GM21576 (cell line): ENCODE results near the gene OR5AC2.

Experiments used
- ATAC-seq: cut with Tn5 transposase; IDR thresholded peaks from one replicate; pipeline ENCODE4 v1.9.1; 2021; ENCODE audit warnings: mild to moderate bottlenecking, moderate library complexity; ENCODE audit not compliant: unreplicated experiment

Gene OR5AC2

DNA sequence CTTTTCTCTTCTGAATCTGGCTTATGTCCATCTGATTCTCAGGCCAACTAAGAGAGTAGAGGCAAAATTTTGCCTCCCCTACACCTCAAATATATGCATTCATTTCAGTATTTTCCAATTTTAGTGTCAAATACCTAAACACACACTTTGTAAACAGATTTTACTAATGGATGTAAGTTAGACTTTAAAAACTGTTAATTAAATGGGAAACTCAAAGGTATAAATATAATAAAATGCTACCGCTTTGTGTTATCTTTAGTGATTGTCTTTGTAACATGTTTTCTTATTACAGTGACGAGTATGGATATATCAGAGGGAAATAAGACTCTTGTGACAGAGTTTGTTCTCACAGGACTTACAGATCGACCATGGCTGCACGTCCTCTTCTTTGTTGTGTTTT, at the start of gene OR5AC2:
Gene OR5AC2, plus strand, starts transcription at position 301 of the 400 bp plus-strand sequence. Its CDS starts 0 bp downstream, at position 301.
- no peak for ATAC-seq

DNA sequence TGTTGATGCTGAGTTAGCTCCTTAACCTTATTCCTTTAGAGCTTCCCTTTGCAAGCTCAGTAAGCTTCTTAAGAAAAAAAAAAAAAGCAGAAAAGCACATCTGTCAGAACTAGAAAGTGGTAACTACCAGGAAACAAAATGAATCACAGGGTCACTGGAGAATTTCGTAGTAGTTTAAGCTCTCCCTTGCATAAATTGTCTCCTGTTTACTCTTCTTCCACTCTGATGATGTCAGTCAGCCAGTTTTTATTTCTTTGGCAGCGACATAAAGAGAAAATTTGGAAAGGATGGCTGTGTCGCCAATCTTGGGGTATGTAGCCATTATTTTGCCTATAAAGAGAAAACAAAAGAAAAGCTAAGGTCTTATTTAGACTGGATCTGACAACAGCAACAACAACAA, 48.7 kb upstream of the OR5AC2 start:
- no peak for ATAC-seq

DNA sequence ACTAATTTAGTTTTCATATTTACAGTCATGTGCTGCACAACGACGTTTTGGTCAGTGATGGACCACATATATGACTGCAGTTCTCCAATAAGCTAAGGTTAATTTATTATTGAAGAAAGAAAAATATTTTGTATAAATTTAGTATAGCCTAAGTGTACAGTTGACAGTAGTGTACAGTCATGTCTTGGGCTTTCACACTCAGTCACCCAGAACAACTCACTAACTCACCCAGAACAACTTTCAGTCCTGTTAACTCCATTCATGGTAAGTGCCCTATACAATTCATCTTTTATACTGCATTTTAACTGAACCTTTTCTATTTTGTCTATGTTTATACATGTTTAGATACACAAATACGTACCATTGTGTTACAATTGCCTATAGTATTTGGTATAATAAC, 48.1 kb upstream of the OR5AC2 start:
- no peak for ATAC-seq

- ATAC-seq, result peak; percentile 97
Observed at GRCh38 chr3:98039322-98040024, 47.5 kb upstream of the OR5AC2 start.

- no peak for ATAC-seq
Observed at GRCh38 chr3:98041350-98041749, 45.6 kb upstream of the OR5AC2 start.

DNA sequence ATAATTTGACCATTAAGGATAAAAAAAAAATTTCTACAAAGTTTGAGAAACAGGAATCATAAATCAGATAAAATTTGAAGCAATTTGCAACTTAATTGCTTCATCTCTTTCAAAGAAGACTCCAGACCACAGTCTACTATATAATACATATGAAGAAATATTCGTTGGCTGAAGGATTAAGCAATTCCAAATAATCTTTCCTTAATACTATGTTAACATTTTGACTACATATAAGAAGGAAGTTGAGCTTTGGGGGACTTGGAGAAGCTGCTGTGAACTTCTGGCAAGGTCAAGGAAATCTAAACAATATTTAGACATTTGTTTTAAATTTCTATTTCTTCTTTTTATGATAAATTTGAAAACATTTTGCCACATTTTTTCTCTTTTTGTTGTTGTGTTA, 38.4 kb upstream of the OR5AC2 start:
- ATAC-seq, result no peak

- no peak for ATAC-seq
Observed at GRCh38 chr3:98049271-98049670, 37.7 kb upstream of the OR5AC2 start.

- ATAC-seq, result no peak
Observed at GRCh38 chr3:98056035-98056434, 30.9 kb upstream of the OR5AC2 start.

GRCh38 chr3:98057631-98058030, 29.3 kb upstream of the OR5AC2 start:
- no peak for ATAC-seq

- no peak for ATAC-seq
Observed at GRCh38 chr3:98058244-98058960, 28.6 kb upstream of the OR5AC2 start.

DNA sequence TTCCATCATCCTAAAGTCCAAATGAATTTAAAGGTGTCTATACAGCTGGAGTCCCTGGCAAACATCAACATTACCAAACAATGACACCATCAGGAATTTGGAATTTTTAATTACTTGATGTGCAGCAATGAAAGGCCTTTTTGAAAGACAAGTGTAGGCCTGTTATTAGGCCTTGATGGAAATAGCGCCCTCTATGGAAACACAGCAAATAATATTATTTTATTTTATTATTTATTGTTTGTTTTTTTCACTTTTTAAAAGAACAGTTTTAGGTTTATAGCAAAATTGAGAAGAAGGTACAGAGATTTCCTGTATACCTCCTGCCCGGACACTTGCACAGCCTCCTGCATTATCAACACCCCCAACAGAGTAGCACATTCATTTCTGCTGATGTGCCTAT, 18.1 kb upstream of the OR5AC2 start:
- ATAC-seq, result no peak

DNA sequence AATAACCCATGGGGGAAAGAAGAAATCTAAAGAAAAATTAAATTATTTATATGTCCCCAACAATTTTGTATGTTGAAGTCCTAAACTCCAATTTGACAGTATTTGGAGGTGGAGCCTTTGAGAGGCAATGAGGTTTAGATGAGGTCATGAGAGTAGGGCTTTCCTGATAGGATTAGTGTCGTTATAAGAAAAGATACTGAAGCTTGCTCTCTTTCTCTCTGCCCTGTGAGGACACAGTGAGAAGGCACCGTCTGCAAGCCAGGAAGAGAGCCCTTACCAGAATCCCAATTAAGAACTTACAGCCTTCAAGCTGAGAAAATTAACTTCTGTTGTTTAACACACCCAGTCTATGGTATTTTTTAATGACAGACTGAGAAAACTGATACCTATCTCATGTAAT, 16.1 kb upstream of the OR5AC2 start:
- ATAC-seq, result no peak

GRCh38 chr3:98073486-98073885, 13.5 kb upstream of the OR5AC2 start:
- no peak for ATAC-seq

DNA sequence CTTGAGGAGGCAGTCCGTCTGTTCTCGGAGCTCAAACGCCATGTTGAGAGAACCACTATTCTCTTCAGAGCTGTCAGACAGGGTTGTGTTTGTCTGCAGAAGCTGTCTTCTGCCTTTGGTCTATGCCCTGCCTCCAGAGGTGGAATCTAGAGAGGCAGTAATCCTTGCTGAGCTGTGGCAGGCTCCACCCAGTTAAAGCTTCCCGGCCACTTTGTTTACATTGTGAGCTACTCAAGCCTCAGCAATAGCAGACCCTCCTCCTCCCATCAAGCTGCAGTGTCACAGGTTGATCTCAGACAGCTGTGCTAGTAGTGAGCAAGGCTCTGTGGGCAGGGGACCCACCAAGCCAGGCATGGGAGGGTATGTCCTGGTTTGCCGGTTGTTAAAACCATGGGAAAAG, 8.9 kb downstream of the OR5AC2 start:
- no peak for ATAC-seq

GRCh38 chr3:98099848-98100247, 12.9 kb downstream of the OR5AC2 start:
- no peak for ATAC-seq

DNA sequence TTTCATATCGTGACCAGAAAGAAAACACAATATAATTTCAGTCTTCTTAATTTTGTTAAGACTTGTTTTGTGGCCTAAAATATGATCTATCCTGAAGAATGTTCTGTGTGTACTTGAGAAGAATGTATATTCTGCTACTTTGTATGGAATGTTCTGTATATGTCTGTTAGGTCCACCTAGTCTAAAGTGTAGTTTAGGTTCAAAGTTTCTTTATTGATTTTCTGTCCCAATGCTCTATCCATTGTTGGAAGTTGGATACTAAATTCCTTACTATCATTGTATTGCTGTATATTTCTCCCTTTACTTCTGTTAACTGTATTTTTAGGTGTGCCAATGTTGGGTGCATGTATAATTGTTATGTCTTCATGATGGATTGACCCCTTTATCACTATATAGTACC, 21.2 kb downstream of the OR5AC2 start:
- no peak for ATAC-seq

GRCh38 chr3:98109807-98110549, 23.0 kb downstream of the OR5AC2 start:
- no peak for ATAC-seq

DNA sequence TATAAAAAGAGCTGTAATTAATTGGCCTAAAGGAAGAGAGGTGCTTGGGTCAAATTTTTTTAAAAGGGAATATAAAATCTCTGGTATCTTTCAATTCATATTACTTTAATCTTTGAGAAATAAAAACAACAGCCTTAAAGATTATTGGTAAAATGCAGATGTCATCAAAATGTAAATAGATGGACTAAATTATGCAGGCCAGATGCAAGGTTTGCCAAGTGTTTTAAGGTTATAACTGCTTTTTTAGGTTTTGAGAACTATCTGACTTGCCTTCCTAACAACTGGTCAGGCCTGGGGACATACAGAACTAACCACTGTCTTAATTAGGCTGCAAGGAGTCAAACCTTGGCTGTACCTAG, 23.6 kb downstream of the OR5AC2 start:
- no peak for ATAC-seq

GRCh38 chr3:98114264-98114663, 27.3 kb downstream of the OR5AC2 start:
- ATAC-seq, result no peak

DNA sequence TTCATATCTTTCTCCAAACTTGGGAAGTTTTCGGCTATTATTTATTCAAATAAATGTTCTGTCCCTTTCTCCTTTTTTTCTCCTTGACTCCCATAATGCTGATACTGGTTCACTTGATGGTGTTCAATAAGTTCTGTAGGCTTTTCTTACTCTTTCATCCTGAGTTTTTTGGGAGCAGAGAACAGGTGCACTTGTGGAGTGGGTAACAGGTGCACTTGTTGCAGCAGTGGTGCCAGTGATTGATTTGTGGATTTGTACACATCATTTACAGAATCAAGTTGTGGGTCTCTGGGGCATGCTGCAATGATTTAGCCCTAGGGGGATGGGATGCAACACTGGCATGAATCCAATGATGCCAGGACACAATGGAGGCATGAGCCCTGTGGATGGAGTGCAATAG, 28.7 kb downstream of the OR5AC2 start:
- ATAC-seq, result no peak

DNA sequence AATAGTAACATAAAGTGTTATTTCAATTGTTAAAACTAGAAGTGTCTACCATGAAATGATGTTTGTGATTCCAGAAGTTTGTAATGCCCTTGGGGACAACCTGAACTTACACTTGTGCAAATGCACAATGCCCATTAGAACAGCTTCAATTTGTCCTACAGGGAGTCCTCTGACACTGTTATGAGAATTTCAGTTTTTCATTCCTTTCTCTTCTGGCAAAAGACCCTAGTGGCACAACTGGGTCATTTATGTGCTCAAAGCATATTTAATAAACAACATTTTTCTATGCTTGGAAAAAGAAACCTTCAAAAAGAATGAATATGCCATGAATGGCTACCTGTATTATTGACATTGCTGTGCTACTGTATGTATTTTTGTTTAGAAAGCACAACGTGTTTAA, 43.4 kb downstream of the OR5AC2 start, which contains the start of gene OR5H1:
Gene OR5H1, plus strand, starts transcription at position 301 of the 400 bp plus-strand sequence. CDS start 1,977 bp downstream, outside the sequence.
- no peak for ATAC-seq

DNA sequence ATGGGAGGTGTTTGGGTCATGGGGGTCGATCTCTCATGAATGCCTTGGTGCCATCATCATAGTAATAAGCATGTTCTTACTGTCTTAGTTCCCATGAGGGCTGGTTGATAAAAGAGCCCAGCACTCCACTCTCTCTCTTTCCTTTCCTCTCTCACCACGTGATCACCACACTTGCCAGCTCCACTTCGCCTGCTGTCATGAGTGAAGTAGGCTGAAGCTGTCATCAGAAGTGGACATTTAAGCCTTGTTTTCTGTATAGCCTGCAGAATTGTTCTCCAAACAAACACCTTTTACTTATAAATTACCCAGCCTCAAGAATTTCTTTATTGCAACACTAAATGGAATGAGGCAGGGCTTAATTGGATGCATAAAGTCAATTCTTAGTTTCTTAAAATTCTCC, 49.7 kb downstream of the OR5AC2 start:
- ATAC-seq, result no peak
